Uterus (tissue), 4 donors: ENCODE measurements around the gene ZBTB17. TPM values are rescaled to one million over a fixed set of nuclear protein-coding genes. Genes with fewer than 3 reads are reported as not detected.

ENCODE experiments used
- DNase-seq, 2 donors: peaks; one replicate each; pipeline ENCODE4 v3.0.0-alpha.2; 2019 to 2020
- H3K27ac ChIP-seq, 2 donors: fragments of 200-600 bp; sonication (generic); 1 replicate in 1 of 2; 2 replicates in 1 of 2; pipeline ENCODE4 v1.5.1; 2016 to 2018
- H3K27me3 ChIP-seq, 2 donors: fragments of 200-600 bp; sonication (generic); one replicate each; pipeline ENCODE4 v1.5.1; 2018 to 2019; ENCODE audit warnings: control low read depth in 1 of 2
- H3K36me3 ChIP-seq, 2 donors: fragments of 200-600 bp; sonication (generic); one replicate each; pipeline ENCODE4 v1.5.1; 2019; ENCODE audit warnings: control low read depth in 1 of 2
- H3K4me1 ChIP-seq, 2 donors: fragments of 200-600 bp; sonication (generic); one replicate each; pipeline ENCODE4 v1.5.1; 2018 to 2019; ENCODE audit warnings: control low read depth in 1 of 2
- H3K4me3 ChIP-seq, 2 donors: fragments of 200-600 bp; sonication (generic); 1 replicate in 1 of 2; 2 replicates in 1 of 2; pipeline ENCODE4 v1.5.1; 2018 to 2019; ENCODE audit warnings: mild to moderate bottlenecking in 1 of 2
- H3K9me3 ChIP-seq, 2 donors: fragments of 200-600 bp; sonication (generic); one replicate each; pipeline ENCODE4 v1.5.1; 2019; ENCODE audit warnings: control low read depth in 1 of 2
- POLR2A ChIP-seq, 2 donors: fragments of 450-650 bp; IDR thresholded peaks; one replicate each; pipeline ENCODE4 v1.6.1; 2016; ENCODE audit warnings: antibody characterized with exemption in 2 of 2, mild to moderate bottlenecking in 1 of 2, moderate library complexity in 1 of 2
- intact Hi-C: fragments of 100-400 bp; cut with DNase I; formaldehyde crosslinking; loops from one replicate; pipeline ENCODE4 v1.15.1; 2023; ENCODE audit warnings: low total_unique reads
- total RNA-seq, 4 donors: library from RNA; depleted of rRNA in 3 of 4; stranded (reverse); fragments of >200 nt in 3 of 4; gene quantifications; one replicate each; pipeline versions ENCODE4 v1.1.0 to v1.2.4, GENCODE V29; 2014 to 2023
- TF ChIP-seq, protein P1 (sequence below), 4 experiments: fragments of 200-600 bp in 2 of 4; fragments of 450-650 bp in 2 of 4; sonication (generic) in 2 of 4; IDR thresholded peaks; one replicate each; pipeline ENCODE4 v1.5.1; 2016 to 2019; ENCODE audit warnings: antibody characterized with exemption in 4 of 4, mild to moderate bottlenecking in 2 of 4, moderate library complexity in 1 of 4
- donor health status: DM: yes; HTN: yes; CAD: no.

The ZBTB17 gene
- total RNA-seq, 4 donors from 2014 or later: 21.3 to 120 (median 70.0) TPM

DNA sequence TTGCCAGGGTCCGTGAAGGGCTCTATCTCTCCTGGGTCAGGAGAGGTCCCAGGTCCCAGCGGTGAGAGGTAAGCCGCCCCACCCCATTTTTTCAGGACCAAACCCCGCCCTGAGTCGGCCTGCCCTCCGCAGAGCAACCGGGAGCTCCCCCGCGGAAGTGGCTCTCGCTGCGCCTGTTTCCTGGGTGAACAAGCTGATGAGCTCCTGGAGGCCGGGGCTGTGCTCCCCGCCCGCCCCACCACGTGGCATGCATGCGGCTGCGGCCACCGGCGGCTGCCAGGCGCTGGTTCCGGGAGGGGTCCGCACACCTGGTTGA, 32.0 kb downstream of the ZBTB17 start:
- Histone ChIP-seq H3K27ac (no peak overlapping the region), H3K4me1 (no peaks in the 10 kb centered on the region), H3K27me3 (no peaks in the 10 kb centered on the region), H3K4me3 (no peak overlapping the region), H3K9me3 (no peaks in the 10 kb centered on the region), H3K36me3 (no peaks in the 10 kb centered on the region)
- intact Hi-C loops: no loop called here
- peak in 1 of 2 donors; percentile 16 for DNase-seq
- TF ChIP-seq, protein P1, sequence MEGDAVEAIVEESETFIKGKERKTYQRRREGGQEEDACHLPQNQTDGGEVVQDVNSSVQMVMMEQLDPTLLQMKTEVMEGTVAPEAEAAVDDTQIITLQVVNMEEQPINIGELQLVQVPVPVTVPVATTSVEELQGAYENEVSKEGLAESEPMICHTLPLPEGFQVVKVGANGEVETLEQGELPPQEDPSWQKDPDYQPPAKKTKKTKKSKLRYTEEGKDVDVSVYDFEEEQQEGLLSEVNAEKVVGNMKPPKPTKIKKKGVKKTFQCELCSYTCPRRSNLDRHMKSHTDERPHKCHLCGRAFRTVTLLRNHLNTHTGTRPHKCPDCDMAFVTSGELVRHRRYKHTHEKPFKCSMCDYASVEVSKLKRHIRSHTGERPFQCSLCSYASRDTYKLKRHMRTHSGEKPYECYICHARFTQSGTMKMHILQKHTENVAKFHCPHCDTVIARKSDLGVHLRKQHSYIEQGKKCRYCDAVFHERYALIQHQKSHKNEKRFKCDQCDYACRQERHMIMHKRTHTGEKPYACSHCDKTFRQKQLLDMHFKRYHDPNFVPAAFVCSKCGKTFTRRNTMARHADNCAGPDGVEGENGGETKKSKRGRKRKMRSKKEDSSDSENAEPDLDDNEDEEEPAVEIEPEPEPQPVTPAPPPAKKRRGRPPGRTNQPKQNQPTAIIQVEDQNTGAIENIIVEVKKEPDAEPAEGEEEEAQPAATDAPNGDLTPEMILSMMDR (IDR thresholded peaks at IDR 0.05): no peak
- no peak for TF ChIP-seq POLR2A (IDR thresholded peaks at IDR 0.05)

DNA sequence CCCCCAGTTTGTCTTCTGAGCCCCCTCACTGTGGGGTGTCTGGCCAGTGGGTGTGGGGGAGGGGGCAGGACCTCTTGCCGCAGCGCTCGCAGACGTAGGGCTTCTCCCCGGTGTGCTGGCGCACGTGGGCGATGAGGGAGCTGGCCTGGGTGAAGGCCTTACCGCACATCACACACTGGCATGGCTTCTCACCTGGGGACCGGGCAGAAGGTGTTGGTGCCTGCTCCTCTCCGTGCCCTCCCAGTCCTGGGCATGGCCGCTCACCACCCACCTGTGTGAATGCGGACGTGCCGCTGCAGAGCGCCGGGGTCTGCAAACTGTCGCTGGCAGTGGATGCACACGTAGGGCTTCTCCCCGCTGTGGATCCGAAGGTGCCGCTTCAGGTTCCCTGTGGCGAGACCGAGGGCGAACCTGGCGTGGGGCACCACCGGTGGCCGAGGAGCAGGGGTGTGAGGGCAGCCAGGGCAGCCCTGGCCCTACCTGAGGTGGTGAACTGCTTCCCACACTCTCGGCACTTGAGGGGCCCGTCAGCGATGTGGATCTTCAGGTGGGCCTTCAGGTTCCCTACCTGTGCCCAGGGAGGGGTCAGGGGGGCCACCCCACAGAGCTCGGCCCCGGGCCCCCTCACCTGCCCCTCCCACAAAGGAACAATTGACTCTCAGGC, 32.4 kb downstream of the ZBTB17 start:
- H3K9me3 ChIP-seq: no peaks in the 10 kb centered on the region
- no peak overlapping the region for H3K4me3 ChIP-seq
- no peaks in the 10 kb centered on the region for H3K4me1 ChIP-seq
- intact Hi-C loops: no loop called here
- no peaks in the 10 kb centered on the region for H3K36me3 ChIP-seq
- TF ChIP-seq, protein P1 (IDR thresholded peaks at IDR 0.05): no peak
- TF ChIP-seq POLR2A (IDR thresholded peaks at IDR 0.05): no peak
- DNase-seq: peak in 1 of 2 donors; percentile 18
- H3K27ac ChIP-seq: no peak overlapping the region
- H3K27me3 ChIP-seq: no peaks in the 10 kb centered on the region

DNA sequence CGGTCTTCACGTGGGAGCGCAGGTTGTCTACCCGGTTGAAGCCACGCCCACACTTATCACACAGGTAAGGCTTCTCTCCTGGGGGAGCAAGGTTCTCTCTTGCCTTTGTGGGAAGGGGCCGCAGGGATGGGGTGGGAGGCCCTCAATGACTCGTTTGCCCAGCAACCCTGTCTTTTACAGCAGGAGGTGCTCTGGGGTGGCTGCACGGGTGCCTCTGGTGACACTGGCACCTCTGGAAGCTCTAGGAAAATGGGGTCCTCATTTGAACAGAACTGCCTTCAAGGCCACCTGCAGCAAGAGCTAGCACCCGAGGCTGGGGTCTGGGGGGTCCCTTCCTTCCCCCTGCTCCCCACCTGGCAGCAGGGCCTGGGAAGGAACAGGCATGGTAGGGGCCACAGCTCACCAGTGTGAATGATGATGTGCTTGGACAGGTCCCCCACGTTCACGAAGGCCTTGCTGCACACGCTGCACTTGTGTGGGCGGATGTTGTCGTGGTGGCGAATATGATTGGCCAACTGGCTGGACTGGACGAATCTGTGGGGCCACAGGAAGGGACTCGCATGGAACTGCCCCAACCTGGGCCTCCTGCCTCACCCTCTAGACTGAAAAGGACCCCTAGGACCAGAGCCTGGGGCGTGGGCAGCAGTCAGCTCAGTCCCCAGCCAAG, 33.1 kb downstream of the ZBTB17 start:
- Histone ChIP-seq H3K27ac (no peak overlapping the region), H3K9me3 (no peaks in the 10 kb centered on the region), H3K27me3 (no peaks in the 10 kb centered on the region), H3K4me1 (no peaks in the 10 kb centered on the region), H3K4me3 (no peak overlapping the region), H3K36me3 (no peaks in the 10 kb centered on the region)
- intact Hi-C loops: no loop called here
- TF ChIP-seq, protein P1 (IDR thresholded peaks at IDR 0.05): no peak
- no peak for TF ChIP-seq POLR2A (IDR thresholded peaks at IDR 0.05)
- DNase-seq: peak in 1 of 2 donors; percentile 9

DNA sequence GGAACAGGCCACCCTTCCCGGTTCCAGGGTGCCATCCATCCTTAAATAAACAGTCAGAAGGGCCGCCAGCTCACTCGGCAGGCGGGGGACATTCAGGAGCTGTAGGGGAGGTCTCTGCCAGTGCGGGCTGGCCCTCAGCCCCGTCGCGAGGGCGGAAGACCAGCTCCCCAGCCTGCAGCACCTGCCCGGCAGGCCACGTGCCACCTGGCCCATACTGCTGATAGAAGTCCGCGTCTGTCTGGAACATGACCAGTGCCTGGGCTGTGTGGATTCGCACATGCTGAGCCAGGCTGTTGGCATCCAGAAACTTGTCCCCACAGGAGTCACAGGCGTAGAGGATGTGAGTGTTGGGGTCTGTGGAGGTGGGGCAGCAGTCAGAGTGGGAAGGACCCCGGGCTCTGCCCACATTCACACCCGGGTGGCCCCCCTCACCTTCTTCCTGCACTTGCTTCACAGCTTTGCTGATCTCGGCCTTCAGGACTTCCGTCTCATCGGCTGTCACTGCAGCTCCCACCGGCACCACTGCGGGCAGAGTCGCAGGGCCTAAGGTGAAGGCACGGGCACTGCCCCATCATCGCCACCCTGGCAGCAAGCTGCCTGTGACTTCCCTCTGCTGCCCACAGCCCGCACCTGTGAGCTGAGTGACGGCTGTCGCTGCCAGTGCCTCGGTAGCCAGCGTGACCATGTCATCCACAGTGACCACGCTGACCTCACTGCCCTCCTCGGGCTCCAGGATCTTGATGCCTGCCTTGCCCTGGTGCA, 33.8 kb downstream of the ZBTB17 start:
- Histone ChIP-seq H3K36me3 (no peaks in the 10 kb centered on the region), H3K27ac (no peak overlapping the region), H3K9me3 (no peaks in the 10 kb centered on the region), H3K4me1 (no peaks in the 10 kb centered on the region), H3K4me3 (no peak overlapping the region), H3K27me3 (no peaks in the 10 kb centered on the region)
- DNase-seq: no peak
- intact Hi-C loops: no loop called here
- no peak for TF ChIP-seq POLR2A (IDR thresholded peaks at IDR 0.05)
- TF ChIP-seq, protein P1 (IDR thresholded peaks at IDR 0.05): no peak
